Breast epithelium (tissue), 3 donors: Measurements from ENCODE around the gene DOK4.

Experiments
- CTCF ChIP-seq, 3 donors: fragments of 450-650 bp; IDR thresholded peaks; one replicate each; pipeline ENCODE4 v1.5.1; 2016 to 2017; ENCODE audit warnings: antibody characterized with exemption in 3 of 3, mild to moderate bottlenecking in 3 of 3, moderate library complexity in 3 of 3
- POLR2A ChIP-seq: fragments of 450-650 bp; IDR thresholded peaks from one replicate; pipeline ENCODE4 v1.6.1; 2016; ENCODE audit warnings: antibody characterized with exemption, mild to moderate bottlenecking, moderate library complexity

- TF ChIP-seq CTCF (IDR thresholded peaks at IDR 0.05) = no peak
- no peak for TF ChIP-seq POLR2A
These were observed 7.5 kb upstream of the DOK4 start for GRCh38 chr16:57493767-57494166.
